Measurements from ENCODE around the gene TRAM2.
A peak's percentile ranks its signal among the peaks of the same experiment; 100 is the strongest.

The TRAM2 gene, protein sequence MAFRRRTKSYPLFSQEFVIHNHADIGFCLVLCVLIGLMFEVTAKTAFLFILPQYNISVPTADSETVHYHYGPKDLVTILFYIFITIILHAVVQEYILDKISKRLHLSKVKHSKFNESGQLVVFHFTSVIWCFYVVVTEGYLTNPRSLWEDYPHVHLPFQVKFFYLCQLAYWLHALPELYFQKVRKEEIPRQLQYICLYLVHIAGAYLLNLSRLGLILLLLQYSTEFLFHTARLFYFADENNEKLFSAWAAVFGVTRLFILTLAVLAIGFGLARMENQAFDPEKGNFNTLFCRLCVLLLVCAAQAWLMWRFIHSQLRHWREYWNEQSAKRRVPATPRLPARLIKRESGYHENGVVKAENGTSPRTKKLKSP

DNA sequence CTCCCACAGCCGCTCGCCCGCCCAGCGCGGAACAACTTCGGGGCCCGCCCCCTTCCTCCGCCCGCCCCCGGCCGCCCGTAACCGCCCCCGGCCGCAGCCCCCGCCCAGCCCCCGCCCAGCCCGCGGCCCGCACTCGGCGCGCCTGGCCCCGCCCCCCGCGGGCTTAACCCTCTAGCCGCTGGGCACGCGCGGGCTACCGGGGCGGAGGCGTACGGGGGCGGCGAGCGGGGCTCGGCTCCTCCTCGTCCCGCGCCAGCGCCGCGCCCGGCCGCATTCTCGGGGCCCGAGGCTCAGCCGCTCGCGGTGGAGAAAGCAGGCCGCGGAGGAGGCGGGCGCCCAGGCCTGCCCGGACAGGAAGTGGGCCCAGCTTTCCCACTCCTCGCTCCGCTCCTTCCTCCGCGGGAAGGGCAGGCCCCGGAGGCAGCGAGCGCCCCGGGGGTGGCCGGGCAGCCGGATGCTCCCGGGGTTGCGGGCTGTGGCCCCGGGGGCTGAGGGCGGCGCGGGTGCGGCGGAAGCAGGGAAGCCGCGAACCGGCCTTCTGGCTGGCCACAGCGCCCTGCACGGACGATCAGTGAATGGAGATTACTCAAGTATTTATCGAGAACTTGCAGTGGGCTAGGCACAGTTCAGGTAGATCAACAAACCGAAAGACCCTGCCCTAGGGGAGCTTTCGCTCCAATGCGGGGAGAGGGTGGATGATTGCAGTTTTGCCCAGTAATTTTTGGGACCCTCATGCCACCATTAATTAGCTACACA is at the start of gene TRAM2:
TSS of gene TRAM2 (minus strand) at position 39 of the 756 bp plus-strand sequence. CDS start 145 bp downstream, outside the sequence.
- DNase-seq = peak; percentile 54

DNA sequence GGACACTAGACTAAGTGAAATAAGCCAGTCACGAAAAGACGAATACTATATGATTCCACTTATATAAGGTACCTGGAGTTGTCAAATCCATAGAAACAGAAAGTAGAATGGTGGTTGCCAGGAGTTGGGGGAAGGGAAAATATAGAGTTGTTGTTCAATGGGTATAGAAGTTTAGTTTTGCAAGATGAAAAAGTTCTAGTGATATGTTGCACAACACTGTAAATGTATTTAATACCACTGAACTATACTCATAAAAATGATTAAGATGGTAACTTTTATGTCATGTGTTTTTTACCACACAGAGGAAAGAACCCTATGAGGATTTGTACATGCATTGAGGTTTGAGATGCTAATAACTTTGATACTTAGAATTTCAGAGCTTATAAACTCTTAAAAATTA is 46.0 kb upstream of the TRAM2 start:
- DNase-seq = no peak

DNA sequence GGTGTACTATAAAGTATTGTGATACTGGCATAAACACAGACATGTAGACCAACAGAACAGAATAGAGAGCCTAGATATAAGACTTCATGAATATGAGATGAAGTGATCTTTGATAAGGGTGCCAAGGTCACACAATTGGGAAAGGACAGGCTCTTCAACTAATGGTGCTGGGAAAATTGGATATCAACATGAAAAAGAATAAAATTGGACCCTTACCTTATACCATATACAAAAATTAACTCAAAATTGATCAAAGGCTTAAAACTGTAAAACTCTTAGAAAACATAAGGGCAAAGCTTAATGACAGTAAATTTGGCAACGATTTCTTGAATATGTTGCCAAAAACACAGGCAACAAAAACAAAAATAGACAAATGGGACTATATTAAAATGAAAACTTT is 44.8 kb upstream of the TRAM2 start:
- no peak for DNase-seq

DNA sequence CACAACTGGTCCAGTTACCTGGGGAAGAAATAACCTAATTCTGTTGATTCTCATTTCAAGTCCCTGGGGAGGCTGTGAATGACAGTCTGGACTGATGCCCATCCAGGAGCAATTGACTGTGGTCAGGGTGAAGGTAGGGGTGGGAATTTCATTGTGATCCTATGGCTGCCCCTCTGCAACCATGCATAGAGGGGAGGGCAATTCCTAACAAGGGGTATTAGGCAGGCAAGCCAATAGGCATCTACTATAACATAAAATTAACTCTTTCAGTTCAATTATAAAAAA is 44.0 kb upstream of the TRAM2 start:
- DNase-seq = no peak

DNA sequence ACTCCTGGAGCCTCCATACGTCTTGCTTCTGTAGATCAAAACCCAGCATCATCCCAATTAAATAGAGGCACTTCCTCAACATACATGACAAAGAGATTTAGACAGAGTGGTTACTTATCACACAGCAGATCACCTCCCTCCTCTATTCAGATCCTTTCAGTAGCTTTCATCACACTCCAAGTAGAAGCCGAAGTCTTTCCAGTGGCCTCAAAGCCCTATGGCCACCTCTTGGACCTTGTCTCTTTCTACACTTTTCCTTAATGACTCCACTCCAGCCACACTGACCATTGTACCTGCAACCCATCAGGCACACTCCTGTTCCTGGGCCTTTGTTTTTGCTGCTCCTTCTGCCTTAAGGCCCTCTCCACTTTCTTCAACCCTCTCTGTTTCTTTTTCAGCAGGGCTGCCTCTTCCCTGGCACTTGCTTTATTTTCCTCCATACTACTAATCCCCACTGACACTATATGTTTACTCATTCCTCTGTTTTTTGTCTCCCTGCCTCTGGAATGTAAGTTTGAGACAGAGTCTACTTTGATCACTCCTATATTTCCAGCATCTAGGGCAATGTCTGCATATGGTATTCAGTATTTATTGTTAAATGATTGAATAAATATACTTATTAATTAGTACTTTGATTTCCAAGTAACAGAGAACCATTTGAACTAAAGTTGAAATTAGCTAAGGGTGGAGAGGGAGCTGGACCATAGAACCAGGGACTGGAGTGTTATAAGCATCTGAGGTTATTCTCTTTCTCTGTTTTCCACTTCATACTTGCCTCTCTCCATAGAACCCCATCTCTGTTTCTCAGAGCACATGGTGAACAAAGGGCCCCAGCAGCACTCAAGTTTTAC is 43.4 kb upstream of the TRAM2 start:
- DNase-seq = no peak

DNA sequence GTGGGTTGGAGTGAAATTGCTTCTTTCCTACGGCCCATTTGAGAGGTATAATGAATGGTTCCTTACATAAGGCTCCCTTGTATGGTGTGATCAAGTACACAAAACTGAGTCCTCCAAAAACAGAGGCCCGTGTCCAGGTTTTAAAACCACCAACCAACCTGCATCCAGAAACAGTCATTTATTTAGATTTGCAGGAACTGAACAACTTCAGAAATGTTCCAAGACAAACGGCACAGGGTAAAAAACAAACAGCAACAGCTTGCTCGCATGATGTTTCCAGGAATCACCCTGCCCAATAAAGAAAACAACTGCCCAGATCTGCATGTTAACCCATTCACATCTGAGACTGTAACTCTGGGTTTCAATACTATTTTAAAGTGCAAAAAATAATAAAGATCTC is 40.2 kb upstream of the TRAM2 start:
- no peak for DNase-seq

DNA sequence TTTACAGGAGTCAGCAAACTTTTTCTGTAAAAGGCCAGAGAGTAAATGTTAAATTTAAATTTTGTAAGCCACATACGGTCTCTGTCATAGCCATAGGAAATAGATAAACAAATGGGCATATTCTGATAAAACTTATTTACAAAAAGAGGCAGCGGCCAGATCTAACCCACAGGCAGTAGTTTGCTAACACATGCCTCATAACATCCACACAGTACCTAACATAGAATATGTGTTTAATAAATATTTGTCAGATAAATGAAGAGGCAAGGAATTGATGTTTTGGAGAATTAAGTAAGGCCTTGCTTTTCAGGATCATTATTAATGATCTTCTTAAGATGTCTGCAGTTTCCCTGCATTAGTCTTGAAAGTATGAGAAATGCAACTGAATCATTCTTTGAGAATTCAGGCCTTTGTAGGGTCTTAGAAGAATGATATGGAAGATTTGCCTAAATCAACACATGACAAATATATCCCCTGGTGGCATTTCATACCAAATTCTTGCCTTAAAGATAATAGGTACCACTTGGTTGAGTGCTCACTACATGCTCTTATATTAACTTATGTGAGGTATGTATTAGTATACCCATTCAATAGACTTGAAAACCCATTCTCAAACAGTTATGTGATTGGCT is 39.3 kb upstream of the TRAM2 start:
- DNase-seq = no peak

DNA sequence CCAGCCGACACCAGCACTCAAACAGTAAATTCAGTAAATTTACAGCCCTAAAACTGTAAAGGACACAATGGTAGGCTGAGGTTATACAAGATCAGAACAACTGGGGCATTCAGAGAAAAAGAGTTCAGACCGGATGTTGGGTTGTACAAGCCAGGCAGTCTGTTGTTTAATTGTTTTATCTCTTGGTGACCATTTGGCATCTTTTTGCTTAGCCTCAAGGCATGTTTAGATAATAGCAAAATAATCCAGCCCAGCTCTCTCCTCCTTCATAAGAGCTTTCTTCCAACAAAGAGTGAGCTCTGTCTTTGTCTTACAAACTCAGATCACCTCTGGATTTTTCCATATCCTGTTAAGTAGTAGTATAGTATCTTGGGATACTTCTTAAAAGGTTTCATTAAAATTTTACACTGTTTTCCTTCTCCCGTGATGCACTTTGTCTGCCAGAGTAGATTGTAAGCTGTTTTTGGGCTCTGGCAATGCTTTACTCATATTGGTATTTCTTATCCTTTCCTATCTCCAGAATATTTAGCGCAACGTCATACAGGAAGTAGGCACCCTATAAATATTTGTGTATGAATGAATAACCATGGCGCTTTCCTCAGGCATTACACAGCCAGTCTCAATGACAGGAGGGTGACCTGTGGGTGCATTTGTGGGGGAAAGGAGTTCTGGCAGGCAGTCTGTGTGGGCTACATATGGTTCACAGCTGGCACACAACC is 35.6 kb upstream of the TRAM2 start:
- no peak for DNase-seq

DNA sequence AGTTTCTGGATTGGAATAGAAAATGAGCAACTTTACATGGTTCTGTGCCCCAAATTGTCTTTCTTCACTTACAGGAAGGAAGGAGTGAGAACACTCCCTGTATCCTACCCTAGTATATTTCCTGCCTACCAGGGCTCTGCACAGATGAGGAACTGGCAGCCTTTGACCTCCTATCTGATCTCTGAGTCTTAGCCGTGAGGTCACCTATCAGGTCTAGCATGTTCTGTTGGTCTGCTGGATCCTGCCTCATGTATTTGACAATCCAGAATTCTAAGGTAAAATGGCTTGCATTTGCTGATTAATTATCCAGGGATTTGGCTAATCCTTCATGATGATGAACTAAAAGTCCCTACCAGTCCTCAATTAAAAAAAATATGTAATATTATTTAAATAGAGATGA is 35.0 kb upstream of the TRAM2 start:
- DNase-seq = no peak

DNA sequence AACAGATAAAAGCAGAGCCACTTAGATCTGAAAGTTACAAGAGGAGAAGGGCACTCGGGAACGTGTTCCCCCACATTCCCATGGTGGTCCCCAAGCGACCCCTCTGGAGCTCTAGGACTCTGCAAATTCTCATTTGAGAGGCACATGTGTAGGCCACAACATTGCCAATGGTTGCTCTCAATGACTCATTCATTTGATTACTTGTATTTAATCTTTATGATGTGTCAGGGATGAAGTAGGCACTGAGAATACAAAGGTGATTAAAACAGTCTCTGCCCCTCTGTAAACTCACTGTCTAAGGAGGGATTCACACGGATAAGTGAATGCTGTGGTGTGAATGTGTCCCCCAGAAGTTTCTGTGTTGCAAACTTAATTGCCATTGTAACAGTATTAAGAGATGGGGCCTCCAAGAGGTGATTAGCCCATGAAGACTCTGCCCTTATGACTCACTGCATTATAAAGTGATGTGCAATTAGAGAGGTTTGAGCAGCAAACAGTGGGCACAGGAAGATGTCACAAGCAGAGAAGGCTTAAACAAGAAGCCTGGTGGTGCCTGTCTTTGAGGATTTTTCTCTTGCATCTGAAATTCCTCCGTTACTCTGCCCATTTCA is 34.0 kb upstream of the TRAM2 start:
- DNase-seq = no peak

DNA sequence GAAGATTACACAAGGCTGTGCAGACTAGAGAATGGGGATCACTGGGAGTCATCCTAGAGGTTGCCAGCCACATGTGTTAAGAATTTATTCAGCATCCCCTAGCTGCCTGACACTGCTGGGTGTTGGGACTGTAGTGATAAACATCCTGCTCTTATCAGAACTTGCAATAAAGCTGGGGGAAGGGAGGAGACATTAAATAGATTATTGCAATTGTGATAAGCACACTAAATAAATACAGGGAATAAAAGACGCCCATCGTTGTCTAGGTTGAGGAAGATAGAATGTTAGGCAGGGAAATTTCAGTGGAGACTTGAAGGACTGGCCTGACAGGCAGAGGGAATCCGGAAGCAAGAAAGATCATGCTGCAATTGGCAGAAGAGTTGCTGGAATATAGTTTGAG is 33.2 kb upstream of the TRAM2 start:
- no peak for DNase-seq

DNA sequence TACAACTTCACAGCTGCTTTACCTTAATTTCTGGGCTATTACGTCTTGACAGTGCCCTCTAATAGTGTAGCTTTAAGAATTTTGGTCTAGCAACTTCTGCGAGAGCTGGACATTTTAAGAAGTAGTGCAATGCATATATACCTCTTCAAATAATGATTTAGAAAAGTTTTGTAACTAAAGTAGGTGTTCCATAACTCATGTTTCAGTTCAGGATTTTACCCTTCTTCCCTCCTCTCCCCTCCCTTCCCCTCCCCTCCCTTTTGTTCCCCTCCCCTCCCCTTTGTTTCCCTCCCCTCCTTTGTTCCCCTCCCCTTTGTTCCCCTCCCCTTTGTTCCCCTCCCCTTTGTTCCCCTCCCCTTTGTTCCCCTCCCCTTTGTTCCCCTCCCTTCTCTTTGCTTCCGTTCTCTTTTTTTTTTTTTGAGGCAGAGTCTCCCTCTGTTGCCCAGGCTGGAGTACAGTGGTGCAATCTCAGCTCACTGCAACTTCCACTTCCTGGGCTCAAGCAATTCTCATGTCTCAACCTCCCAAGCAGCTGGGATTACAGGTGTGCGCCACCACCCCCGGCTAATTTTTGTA is 28.8 kb upstream of the TRAM2 start:
- no peak for DNase-seq

DNA sequence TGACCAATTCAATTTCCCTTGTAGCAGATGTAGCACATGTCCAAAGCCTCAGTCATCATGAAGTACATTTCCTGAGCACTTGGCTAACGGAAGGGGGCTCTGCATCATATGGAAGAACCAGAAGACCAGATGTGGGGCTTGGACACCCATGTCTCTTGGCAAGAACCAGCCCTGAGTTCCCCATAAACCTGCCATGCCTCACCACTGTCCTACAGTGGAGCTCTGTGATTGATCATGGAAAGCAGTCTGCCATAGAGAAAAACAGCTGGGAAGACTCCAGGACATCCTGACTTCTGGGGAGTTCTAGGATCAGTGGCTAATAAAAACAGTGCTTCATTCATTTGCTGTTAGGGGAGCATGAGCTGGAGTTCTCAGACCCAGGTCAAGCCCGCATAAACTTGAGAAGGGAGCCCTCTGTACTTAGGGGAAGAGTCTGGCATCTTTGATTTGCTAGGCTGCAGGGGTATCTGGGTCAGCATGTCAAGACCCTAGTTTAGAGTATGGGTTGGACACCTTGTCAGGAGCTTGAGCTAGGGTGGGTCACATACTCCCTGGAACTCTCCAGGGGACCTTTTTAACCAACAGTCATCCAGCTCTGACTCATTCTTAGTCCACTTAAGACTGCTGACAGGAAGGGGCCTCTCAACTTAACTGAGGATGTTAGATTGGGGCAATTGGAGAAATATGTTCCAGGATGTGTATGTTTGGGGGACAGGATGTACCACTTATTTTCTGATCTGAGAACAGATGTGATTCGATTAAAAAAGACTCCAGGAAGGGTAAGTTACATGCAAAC is 26.3 kb upstream of the TRAM2 start:
- no peak for DNase-seq

DNA sequence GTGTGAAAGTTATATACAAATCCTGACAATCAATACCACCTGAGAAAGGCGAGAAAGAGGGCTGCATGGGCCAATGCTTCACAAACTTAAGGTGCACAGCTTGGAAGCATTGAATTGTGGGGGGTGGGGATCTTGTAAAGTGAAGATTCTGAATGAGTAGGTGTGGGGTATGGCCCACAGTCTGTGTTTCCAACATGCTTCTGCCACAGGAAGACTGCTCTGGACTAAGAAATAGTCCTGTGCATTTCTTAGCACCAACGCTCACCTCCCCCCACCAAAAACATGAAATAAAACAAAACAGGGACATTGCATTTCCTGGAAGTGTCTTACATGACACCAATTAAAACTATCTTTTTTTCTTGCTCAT is 21.9 kb upstream of the TRAM2 start:
- no peak for DNase-seq

DNA sequence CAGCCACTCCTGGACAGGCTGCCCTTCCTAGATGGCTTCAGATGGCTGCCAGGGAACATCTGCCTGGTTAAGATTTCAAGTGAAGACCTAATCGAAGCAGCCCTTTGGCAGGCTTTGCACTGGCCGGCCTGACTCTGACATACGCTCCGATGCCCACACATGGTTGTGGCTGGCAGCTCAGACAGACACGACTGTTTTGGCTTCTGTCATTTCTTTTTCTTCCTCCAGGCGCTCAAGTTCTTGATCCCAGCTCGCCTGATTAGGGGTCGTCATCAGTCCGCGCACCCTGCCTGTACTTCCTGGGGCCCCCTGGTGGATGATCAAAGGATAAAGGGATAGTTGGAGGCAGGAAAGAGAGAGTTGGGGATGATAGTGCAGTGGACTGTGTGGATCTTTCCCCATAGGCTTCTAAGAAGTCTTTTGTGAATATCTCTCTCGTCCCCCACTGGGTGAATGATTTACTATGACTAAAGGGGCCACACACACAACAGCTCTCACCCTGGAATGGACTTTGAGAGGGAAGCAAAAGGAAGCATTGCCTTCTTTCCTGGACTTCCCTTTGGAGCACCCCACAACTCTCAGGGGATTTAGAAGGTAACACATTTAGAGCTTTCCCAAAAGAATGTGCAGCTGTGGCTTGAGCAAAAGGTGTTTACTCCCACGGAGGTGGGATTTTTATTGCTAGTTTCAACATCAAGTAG is 21.4 kb upstream of the TRAM2 start:
- DNase-seq = peak; percentile 45

DNA sequence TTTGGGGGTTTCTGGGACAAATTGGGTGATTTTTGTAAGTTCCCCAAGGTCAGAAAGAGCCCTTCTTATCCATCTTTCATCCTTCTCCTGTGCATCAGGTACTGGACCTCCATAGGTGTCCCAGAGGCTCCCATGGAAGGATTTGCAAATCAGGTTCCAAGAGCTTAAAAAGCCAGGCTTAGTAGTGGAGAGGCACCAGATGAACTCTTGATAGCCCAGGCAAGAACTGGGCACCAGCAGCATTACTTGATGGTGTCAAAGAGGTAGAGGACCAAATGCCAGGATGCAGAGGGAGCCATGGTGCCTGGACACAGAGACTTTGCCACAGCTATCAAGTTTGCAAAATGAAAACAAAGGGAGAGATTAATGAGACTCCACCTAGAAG is 20.9 kb upstream of the TRAM2 start:
- DNase-seq = no peak

DNA sequence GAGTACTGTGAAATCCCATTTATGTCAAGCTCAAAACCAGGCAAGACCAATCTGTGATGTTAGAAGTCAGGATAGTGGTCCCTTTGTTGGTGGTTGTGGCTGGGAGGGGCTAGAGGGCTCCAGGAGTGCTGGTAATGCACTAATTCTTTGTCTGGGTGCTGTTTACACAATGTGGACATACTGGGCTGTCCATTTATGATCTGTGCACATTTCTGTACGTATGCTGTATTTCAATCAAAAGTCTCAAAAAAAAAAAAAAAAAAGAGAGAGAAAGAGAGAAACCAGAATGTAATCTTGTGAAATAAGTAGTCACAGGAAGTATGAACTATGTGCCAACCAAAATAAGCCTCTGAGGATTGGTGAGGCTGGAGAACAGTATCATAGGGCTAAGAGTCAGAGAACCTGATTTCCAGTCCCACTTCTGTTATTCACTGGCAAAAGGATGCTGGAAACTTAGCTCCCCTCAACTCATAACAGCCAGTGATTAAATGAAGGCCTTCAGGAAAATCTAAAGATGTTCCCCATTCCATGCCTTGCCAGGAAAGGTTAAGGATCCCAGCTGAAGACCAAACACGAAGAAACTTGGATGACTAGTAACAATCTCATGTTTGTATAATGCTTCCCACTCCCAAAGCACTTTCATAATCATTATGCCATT is 19.6 kb upstream of the TRAM2 start:
- DNase-seq = peak; percentile 26

DNA sequence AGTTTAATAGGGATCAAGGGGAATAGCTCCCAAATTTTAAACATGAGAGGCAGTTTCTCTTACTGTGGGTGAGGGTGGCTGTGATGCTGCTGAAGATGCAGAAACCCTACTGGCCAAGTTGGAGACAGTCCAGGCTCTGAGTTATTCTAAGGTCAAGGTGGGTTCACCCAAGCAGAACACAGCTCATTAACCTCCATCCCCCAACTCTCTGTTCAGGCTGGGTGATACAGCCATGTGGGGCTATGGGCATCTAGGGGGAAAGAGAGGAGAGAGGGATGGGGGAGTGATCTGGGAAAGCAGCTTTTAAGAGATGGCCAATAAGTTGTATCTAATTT is 18.9 kb upstream of the TRAM2 start:
- no peak for DNase-seq

DNA sequence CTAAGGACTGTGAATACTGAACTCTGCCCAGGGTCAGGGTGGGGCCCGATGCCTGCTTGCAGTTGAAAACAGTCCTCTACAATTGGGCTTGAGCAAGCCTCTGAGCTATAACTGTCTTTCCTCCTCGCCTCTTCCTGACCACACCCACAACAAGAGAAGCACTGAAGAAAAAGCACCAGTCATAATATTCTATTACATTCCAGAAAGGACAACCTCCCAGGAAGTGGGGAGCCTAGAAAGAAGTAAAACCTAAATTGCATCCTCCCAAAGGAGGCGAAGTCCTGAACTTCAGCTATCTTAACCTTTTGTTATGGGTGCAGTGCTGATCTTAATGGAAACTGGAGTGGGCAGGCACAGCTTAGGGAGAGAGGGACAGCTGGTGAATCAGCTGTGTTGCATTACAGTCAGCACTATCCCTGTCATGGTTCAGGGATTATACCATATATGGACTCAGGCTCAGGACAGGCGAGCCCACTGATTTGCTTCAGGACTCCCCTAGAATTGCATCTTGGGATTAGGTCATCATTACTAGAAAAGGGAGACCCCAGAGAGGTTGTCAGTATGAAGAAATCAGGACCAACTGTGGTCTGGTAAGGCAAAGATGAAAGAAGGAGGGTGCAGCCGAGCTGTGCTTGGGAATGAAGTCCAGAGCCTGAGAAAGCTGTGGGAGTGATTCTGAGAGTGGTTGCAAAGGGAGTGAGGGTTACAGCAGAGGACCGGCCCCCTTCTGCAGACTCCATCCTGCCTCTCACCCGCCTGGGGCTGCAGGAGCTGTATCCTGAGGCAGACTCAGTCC is 18.3 kb upstream of the TRAM2 start:
- no peak for DNase-seq

All from NCI-H526 treated with DMSO at 0.1 percent for 48 hours (cell line).